GM12875 (cell line): ENCODE results near the gene BMPER.

Source experiments
- H3K4me3 ChIP-seq: one replicate; pipeline ENCODE4 v1.5.1; 2011; ENCODE audit warnings: low read depth, low read length, control low read depth
- TF ChIP-seq, protein P1 (sequence below): IDR thresholded peaks from 2 replicates; pipeline ENCODE4 v1.5.1; 2011; ENCODE audit warnings: low read depth, mild to moderate bottlenecking, control low read depth, inconsistent platforms, low read length, moderate library complexity, borderline replicate concordance; ENCODE audit not compliant: insufficient read depth

Gene BMPER

DNA sequence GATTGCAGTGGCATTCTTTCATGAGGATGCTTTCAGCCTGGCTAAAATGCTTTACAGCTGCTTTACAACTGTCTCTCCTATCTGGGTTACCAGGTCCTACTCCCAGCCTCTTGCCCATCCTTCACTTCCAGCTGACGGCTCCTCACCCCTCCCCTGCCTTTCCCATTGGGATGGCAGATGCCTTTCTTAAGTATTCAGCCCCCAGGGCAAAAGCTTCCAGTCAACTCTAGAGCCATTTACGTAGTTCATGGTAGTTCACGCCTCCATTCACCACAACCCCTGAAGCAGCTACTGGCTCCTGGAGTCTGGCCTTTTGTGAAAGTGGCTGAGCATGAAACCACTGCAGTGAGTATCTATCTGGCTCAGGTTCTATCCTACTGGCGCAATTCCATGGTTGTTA, 17.2 kb upstream of the BMPER start:
- TF ChIP-seq, protein P1, sequence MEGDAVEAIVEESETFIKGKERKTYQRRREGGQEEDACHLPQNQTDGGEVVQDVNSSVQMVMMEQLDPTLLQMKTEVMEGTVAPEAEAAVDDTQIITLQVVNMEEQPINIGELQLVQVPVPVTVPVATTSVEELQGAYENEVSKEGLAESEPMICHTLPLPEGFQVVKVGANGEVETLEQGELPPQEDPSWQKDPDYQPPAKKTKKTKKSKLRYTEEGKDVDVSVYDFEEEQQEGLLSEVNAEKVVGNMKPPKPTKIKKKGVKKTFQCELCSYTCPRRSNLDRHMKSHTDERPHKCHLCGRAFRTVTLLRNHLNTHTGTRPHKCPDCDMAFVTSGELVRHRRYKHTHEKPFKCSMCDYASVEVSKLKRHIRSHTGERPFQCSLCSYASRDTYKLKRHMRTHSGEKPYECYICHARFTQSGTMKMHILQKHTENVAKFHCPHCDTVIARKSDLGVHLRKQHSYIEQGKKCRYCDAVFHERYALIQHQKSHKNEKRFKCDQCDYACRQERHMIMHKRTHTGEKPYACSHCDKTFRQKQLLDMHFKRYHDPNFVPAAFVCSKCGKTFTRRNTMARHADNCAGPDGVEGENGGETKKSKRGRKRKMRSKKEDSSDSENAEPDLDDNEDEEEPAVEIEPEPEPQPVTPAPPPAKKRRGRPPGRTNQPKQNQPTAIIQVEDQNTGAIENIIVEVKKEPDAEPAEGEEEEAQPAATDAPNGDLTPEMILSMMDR, result no peak
- H3K4me3 ChIP-seq, result no peak overlapping the region

DNA sequence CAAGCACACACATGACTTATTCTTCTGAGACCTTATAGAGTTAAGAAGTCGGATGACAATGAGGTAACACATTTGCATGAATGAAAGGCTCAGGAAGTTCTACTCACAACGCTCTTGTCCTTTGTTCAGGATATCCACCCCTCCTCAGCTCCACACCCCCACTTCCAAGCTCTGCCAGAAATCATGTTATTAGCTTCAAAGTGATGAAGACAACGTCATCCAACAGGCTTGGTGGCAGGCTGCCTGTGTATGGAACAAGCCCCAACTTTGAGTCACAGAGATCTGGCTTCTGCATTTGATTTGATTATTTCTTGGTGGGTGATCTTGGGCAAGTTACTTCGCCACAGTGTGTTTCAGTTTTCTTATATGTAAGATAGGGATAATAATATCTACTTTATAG, 12.4 kb upstream of the BMPER start:
- TF ChIP-seq, protein P1, result no peak
- no peak overlapping the region for H3K4me3 ChIP-seq

DNA sequence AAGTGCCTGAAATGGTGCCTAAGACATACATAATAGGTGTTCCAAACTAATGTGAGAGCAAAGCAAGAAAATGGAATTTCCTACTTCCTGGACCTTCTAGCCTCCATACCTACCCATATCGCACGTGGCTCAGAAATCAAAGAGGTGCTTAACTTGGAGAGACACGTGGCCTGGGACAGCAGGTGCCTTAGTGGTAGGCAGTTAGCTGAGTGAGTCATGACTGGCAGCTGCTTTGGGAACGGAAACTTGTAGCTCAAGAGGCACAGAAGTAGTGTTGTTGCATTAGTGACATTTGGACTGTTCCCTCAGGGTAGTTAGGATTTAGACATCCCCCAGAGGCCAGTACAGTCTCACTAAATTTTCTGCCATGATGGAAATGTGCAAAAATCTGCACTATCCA, 12.0 kb upstream of the BMPER start:
- H3K4me3 ChIP-seq, result no peak overlapping the region
- TF ChIP-seq, protein P1, result no peak

DNA sequence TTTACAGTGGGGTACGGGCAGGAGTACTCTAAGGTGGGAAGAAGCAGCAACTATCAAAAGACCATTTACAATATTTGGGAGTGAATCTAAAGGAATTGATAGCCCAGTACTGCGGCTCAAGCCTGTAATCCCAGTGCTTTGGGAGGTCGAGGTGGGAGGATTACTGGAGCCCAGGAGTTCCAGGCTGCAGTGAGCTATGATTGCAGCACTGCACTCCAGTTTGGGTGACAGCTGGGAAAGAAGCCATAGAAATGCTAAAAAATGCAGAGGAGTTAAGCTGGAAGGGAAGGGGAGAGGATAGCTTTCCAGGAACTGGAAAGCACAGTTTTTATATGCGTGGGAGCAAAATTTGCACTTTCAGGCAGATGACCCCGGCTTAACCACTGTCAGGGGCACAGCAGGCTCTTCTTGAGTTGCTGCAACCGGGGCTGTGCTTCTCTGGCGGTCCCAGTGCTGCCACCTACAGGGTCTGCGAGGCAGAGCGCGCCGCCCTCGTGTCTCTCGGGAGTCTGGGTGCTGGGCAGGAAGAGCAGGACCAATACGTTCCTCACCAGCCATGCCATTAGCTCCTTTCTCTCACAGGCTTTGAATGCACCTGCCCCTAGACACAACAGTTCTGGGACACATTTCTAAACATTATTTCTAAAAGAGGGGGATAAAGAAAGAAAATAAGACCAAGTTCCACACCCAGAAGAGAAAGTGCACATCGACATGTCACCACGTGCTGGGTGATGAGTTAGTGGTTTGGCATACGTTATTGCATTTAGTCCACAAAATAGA, 10.1 kb upstream of the BMPER start:
- H3K4me3 ChIP-seq, result no peak overlapping the region
- TF ChIP-seq, protein P1, result peak; percentile 94

DNA sequence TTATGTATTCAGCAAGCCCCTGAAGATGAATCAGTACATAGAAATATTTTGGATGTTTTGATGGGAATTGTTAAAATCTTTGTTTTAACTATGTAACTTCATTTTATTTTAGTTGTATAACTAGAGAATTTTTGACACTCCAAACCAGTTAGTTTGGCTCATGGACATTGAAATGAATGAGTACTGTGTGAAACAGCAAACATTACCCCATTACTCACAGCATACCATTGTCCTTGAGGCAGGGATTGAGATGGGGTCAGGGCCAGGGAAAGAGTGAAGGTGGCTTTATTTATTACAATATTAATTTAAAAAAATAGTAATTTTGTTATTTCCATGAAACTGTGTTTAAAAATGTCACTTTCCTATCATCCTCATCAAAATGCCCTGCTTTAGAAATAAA, 4.8 kb upstream of the BMPER start:
- TF ChIP-seq, protein P1, result no peak
- no peak overlapping the region for H3K4me3 ChIP-seq

DNA sequence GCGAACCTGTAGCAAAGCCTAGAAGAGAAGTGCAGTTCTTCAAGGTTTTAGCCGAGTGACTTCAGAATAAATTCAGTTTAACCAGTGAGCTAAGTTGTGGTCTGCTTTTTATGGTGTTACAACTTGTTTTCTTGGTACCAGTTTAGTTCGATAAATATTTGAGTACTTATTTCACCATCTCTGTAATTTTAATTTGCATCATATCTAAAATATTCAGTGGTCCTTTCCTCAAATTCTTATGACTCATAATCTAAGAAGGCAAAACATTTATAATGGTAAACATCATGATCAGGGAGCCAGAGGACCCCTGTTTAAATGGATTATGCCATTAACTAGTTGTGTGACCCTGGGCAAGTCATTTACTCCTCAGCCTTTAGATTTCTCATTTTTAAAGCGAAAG, 4.1 kb upstream of the BMPER start:
- TF ChIP-seq, protein P1, result no peak

DNA sequence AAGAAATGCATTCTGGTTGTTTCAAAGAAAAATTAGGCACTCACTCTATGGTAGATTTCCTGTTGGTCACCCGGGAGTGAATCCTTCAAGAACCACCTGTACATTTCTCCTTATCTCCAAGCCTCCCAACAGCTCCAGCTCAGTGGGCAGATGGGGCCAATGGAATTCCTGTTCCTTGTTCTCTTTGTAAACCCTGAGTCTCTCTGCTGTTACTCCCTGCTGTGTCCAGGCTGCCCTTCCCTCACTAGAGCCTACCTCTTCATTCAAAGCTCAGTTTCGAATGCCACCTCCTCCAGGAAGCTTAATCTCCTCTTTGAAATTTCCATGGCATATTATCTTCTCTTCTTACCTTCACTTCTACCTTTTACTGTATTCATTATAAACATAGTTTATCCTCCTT, 3.5 kb upstream of the BMPER start:
- TF ChIP-seq, protein P1, result no peak
- H3K4me3 ChIP-seq, result no peak overlapping the region

More for the DNA sequence above, 4.1 kb upstream of the BMPER start:
- H3K4me3 ChIP-seq, result no peak overlapping the region
